Smooth muscle cell (in vitro differentiated cells): ENCODE data around the gene LAMA2. TPM values are rescaled to one million over a fixed set of nuclear protein-coding genes. Genes with fewer than 3 reads are reported as not detected.

ENCODE experiments used
- DNase-seq: peaks from one replicate; lab custom pipeline; 2025; ENCODE audit not compliant: unreplicated experiment; lab: John Stamatoyannopoulos, UW
- H2AFZ ChIP-seq: fragments of 200-600 bp; sonication (generic); 2 replicates; pipeline ENCODE4 v1.6.0; 2016; ENCODE audit warnings: antibody characterized with exemption, low read depth, mild to moderate bottlenecking
- H3F3A ChIP-seq: fragments of 200-600 bp; sonication (generic); 2 replicates; pipeline ENCODE4 v1.6.0; 2017; ENCODE audit warnings: antibody characterized with exemption, low read depth
- H3K27ac ChIP-seq: fragments of 200-600 bp; sonication (generic); 2 replicates; pipeline ENCODE4 v1.5.1; 2016; ENCODE audit warnings: low read depth, mild to moderate bottlenecking
- H3K27me3 ChIP-seq: fragments of 200-600 bp; sonication (generic); 2 replicates; pipeline ENCODE4 v1.6.1; 2016; ENCODE audit warnings: low read depth, mild to moderate bottlenecking
- H3K36me3 ChIP-seq: fragments of 200-600 bp; sonication (generic); 2 replicates; pipeline ENCODE4 v1.5.1; 2016; ENCODE audit warnings: low read depth
- H3K4me1 ChIP-seq: fragments of 200-600 bp; sonication (generic); 2 replicates; pipeline ENCODE4 v1.5.1; 2016; ENCODE audit warnings: low read depth
- H3K4me2 ChIP-seq: fragments of 200-600 bp; sonication (generic); 2 replicates; pipeline ENCODE4 v1.6.0; 2016; ENCODE audit warnings: mild to moderate bottlenecking
- H3K4me3 ChIP-seq: fragments of 200-600 bp; sonication (generic); 2 replicates; pipeline ENCODE4 v1.5.1; 2016; ENCODE audit warnings: mild to moderate bottlenecking
- H3K79me2 ChIP-seq: fragments of 200-600 bp; sonication (generic); 2 replicates; pipeline ENCODE4 v1.6.0; 2016; ENCODE audit warnings: low read depth, mild to moderate bottlenecking
- H3K9ac ChIP-seq: fragments of 200-600 bp; sonication (generic); 2 replicates; pipeline ENCODE4 v1.6.0; 2016; ENCODE audit warnings: low read depth
- H3K9me3 ChIP-seq: fragments of 200-600 bp; sonication (generic); replicated peaks from 2 replicates; pipeline ENCODE4 v1.5.1; 2016; ENCODE audit warnings: low read depth
- H4K20me1 ChIP-seq: fragments of 200-600 bp; sonication (generic); 2 replicates; pipeline ENCODE4 v1.6.0; 2016; ENCODE audit warnings: low read depth
- WGBS: methylation state at CpG from one replicate; pipeline ENCODE4 v1.1.7; 2016; ENCODE audit warnings: low lambda C conversion rate; 5-methylcytosine and 5-hydroxymethylcytosine counted together
- polyA plus RNA-seq: library from polyadenylated mRNA; unstranded; fragments of >200 nt; fragmentation: Nextera tagmentation; extraction: Ambion mirVana; gene quantifications from 2 replicates; pipeline ENCODE4 v1.2.1, GENCODE V29; 2016
- total RNA-seq: library from RNA; depleted of rRNA; stranded (reverse); fragments of >200 nt; gene quantifications from 2 replicates; pipeline ENCODE4 v1.2.3, GENCODE V29; 2014
- TF ChIP-seq, protein P1 (sequence below): fragments of 200-600 bp; sonication (generic); IDR thresholded peaks from 2 replicates; pipeline ENCODE4 v1.5.1; 2017; ENCODE audit warnings: borderline replicate concordance, mild to moderate bottlenecking, antibody characterized with exemption; ENCODE audit not compliant: insufficient read depth, poor library complexity, severe bottlenecking

Gene LAMA2
- total and polyA plus RNA-seq, 2 experiments from 2014 or later = 21.7 to 92.9 TPM

DNA sequence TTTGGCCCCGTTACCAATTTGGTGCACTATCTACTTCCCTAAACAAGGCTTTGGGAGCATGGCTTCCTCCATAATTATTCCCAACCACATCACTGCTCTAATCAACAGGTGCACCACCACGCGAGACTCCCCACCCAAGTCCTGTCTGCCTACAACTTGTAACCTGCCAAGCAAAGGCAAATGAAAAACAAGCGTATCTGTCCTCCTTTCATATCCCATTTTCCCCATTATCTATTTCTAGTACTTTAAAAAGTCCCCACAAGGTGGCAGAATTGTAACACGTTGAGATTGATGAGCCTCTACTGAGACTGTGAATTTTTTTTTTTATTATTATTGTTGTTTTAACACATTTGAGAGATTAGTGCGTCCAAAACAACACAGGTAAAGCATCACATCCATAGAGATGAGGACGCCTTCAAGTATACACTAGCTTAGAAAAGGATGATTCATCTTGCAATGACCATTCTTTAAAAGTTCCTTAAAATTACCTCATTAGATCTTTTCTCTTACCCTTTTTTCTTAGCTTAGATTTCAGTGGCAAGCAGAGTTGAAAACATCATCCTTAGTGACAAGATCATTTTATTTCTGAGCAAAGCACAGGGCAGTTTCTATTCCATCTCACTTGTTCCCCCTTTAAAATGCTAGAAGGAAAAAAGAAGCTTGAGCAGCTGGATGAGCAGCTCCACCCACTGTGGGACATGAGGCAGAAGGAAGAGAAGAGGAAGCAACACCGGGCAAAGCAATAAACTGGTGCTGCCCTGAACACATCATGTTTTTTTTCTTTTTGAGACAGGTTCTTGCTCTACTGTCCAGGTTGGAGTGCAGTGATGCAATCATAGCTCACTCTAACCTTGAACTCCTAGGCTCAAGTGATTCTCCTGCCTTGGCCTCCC, 616.3 kb downstream of the LAMA2 start:
- Histone ChIP-seq H2AFZ (no peak overlapping the region), H3K4me1 (peaks cover 16% of the 10 kb centered on the region), H3K4me3 (no peak overlapping the region), H3K27me3 (no peaks in the 10 kb centered on the region), H3K9ac (no peak overlapping the region), H3K36me3 (no peaks in the 10 kb centered on the region), H4K20me1 (no peaks in the 10 kb centered on the region), H3F3A (peaks cover 12% of the 10 kb centered on the region), H3K9me3 (no peaks in the 10 kb centered on the region), H3K79me2 (no peaks in the 10 kb centered on the region), H3K27ac (peak overlapping the region; percentile 95), H3K4me2 (peak overlapping the region; percentile 37)
- TF ChIP-seq, protein P1, sequence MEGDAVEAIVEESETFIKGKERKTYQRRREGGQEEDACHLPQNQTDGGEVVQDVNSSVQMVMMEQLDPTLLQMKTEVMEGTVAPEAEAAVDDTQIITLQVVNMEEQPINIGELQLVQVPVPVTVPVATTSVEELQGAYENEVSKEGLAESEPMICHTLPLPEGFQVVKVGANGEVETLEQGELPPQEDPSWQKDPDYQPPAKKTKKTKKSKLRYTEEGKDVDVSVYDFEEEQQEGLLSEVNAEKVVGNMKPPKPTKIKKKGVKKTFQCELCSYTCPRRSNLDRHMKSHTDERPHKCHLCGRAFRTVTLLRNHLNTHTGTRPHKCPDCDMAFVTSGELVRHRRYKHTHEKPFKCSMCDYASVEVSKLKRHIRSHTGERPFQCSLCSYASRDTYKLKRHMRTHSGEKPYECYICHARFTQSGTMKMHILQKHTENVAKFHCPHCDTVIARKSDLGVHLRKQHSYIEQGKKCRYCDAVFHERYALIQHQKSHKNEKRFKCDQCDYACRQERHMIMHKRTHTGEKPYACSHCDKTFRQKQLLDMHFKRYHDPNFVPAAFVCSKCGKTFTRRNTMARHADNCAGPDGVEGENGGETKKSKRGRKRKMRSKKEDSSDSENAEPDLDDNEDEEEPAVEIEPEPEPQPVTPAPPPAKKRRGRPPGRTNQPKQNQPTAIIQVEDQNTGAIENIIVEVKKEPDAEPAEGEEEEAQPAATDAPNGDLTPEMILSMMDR = peak; percentile 68
- WGBS = 19% methylated on average over 8 of the region's 8 CpGs
- DNase-seq = no peak

DNA sequence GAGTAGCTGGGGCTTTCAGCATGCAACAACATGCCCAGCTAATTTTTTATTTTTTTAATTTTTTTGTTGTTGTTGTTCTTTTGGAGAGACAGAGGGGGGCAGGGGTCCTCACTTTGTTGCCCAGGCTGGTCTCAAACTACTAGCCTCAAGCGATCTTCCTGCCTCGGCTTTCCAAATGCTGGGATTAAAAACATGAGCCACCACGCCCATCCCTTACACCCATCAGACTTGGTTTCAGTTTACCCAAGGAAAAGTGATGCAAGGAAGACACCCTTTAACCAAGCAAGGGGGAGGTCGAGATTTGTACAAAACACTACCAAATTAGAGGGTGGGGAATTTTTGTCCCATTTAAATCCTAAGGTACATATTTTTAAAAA, 616.9 kb downstream of the LAMA2 start:
- H3K4me1 ChIP-seq = peaks cover 16% of the 10 kb centered on the region
- H2AFZ ChIP-seq = no peak overlapping the region
- H3K36me3 ChIP-seq = no peaks in the 10 kb centered on the region
- no peak overlapping the region for H3K9ac ChIP-seq
- no peak overlapping the region for H3K4me3 ChIP-seq
- H4K20me1 ChIP-seq = no peaks in the 10 kb centered on the region
- 88% methylated on average over 4 of the region's 4 CpGs for WGBS
- H3K79me2 ChIP-seq = no peaks in the 10 kb centered on the region
- H3F3A ChIP-seq = peaks cover 10% of the 10 kb centered on the region
- H3K27me3 ChIP-seq = no peaks in the 10 kb centered on the region
- no peak overlapping the region for H3K4me2 ChIP-seq
- TF ChIP-seq, protein P1 = no peak
- H3K9me3 ChIP-seq = no peaks in the 10 kb centered on the region
- H3K27ac ChIP-seq = peak overlapping the region; percentile 95
- DNase-seq = no peak

DNA sequence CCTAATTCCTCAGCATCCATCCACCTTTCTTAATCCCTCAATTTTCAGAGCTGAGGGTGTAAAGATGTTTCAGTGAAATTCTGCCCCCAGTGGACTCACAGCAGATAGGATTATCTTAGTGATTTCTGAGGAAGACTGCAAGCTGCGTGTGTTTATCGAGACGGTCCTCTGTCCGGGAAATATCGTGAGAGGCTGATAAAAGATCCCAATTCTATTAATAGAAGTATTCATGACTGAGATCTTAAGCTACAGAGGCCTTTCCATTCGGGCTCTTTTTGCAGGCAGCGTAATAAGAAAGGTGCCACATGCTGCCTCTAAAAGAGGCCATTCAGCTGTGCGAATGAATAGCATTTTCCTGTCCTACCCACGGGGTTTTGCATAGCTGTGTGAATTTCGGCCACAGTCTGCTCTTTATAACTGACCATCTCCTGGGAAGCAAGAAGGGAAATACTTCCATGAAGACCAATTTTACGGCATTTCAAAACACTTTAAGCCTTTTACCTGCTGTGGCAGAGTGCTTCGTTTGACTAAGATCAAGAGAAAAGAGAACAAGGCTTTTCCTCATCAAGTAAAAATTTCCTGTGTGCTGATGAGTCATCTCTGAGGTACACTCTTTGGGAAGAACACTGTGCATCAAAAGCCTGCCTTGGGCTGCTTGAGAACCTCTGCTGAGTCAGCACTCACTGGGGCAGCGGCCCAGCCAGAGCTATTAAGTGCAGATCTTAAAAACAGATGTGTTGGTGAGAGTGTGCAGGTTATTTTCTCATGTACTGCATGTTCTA, 618.2 kb downstream of the LAMA2 start:
- peak overlapping the region; percentile 95 for H3K27ac ChIP-seq
- H3K9ac ChIP-seq = peak overlapping the region; percentile 71
- TF ChIP-seq, protein P1 = peak; percentile 34
- peaks cover 10% of the 10 kb centered on the region for H3F3A ChIP-seq
- H3K9me3 ChIP-seq = no peaks in the 10 kb centered on the region
- H3K4me2 ChIP-seq = peak overlapping the region; percentile 81
- peaks cover 16% of the 10 kb centered on the region for H3K4me1 ChIP-seq
- H3K27me3 ChIP-seq = no peaks in the 10 kb centered on the region
- peak overlapping the region; percentile 20 for H3K4me3 ChIP-seq
- DNase-seq = no peak
- H2AFZ ChIP-seq = peak overlapping the region; percentile 23
- H3K79me2 ChIP-seq = no peaks in the 10 kb centered on the region
- H4K20me1 ChIP-seq = no peaks in the 10 kb centered on the region
- H3K36me3 ChIP-seq = no peaks in the 10 kb centered on the region
- 13% methylated on average over 13 of the region's 13 CpGs for WGBS
